ENCODE measurements around the gene PCYT2.

PCYT2 gene

DNA sequence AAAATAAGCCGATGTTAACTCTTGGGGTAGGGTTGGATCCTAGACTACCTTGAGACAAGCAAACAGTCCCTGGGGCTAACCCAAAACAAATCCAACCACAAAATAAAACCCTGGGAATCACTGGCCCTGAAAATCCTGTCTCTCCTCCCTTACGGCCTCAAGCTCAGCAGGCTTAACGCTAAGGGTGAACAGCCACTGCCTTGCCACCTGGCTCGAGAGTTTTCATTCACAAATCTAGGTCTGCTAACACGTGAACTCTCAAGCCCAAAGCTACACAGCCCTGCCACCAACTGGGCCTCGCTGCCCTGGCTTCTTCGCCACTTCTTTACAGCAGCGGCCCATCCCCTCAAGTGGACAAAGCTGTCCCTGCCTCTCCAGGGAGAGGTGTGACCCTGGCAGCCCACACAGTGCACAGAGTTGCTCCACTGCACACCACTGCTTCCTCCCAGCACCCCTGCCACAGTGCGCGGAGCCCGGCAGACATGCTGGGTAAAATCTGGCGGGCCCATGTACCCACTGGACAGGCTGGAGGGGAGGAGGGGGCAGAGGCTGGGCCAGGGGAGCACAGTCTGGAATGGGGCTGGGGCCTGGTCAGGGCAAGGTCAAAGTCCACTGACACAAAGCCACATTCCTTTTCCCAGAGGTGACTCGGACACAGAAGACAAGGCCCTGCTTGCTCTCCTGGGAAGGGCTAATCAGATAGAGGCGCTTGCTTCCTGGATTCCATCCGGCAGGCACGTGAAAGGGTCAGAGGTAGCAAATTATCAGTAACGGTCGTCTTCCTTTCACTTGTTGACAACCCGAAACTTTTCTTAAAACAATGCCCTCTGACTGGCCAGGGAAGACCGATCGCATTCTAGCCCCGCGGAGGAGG lies 996 bp downstream of the PCYT2 start (continued):
- TF ChIP-seq ZNF837 (tag by site-specific recombination; IDR thresholded peaks at IDR 0.05) = no peak
- TF ChIP-seq, protein P1, sequence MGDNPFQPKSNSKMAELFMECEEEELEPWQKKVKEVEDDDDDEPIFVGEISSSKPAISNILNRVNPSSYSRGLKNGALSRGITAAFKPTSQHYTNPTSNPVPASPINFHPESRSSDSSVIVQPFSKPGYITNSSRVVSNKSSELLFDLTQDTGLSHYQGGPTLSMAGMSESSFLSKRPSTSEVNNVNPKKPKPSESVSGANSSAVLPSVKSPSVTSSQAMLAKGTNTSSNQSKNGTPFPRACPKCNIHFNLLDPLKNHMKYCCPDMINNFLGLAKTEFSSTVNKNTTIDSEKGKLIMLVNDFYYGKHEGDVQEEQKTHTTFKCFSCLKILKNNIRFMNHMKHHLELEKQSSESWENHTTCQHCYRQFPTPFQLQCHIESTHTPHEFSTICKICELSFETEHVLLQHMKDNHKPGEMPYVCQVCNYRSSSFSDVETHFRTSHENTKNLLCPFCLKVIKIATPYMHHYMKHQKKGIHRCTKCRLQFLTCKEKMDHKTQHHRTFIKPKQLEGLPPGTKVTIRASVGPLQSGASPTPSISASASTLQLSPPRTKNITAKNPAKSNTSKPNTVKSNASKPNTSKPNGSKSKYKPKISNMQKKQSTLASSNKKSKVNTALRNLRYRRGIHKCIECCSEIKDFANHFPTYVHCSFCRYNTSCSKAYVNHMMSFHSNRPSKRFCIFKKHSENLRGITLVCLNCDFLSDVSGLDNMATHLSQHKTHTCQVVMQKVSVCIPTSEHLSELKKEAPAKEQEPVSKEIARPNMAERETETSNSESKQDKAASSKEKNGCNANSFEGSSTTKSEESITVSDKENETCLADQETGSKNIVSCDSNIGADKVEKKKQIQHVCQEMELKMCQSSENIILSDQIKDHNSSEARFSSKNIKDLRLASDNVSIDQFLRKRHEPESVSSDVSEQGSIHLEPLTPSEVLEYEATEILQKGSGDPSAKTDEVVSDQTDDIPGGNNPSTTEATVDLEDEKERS (tag by site-specific recombination; IDR thresholded peaks at IDR 0.05) = no peak

DNA sequence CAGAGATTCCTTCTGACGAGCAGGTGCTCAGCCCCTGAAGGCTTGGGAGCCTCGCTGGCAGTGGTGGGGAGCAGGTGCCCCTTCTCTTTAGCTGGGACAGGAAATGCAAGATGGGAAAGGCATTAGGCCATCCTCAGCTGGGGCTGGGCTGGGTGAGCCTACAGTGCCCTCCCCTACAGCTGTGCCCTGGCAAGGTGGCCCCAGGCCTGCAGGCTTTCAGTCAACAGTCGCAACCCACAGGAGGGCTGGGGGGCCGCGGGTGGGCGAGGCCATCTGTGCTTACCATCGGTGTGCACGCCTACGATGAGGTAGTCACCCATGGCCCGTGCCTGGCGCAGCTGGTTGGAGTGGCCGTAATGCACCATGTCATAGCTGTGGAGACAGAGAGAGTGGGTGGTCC lies 2.0 kb downstream of the PCYT2 start:
- no peaks in the 10 kb centered on the region for H3K9me3 ChIP-seq (ENCODE audit: control insufficient read depth, insufficient read depth, low read depth, low read length)
- CTCF ChIA-PET = interaction anchor here (0.7 kb wide), 1 partner anchor 141 kb away, joined by 4 read pairs; no protein-coding TSS in a partner anchor
- peak; percentile 47 for TF ChIP-seq ZFHX2 (tag by site-specific recombination; conservative IDR thresholded peaks at IDR 0.05)
- TF ChIP-seq ZNF785 (tag by site-specific recombination; IDR thresholded peaks at IDR 0.05) = no peak
- 0 out of 2 replicates have a peak, but pooled peaks have one; percentile 18 for TF ChIP-seq EGR2 (tag by site-specific recombination; IDR thresholded peaks at IDR 0.05; ENCODE audit: low read depth)
- H3K36me3 ChIP-seq (ENCODE audit: control insufficient read depth in 2 of 2, insufficient read depth in 1 of 2, low read length in 2 of 2) = peaks cover 0 to 74% of the 10 kb centered on the region in 2 experiments; a peak in 1 of 3 replicates
- H3K4me3 ChIP-seq (ENCODE audit: low read depth, low read length) = no peak overlapping the region
- no peak overlapping the region for H3K27ac ChIP-seq (ENCODE audit: extremely low read depth, low read depth, low read length)
- H3K4me1 ChIP-seq (ENCODE audit: control insufficient read depth, insufficient read depth, low read length) = peaks cover 7% of the 10 kb centered on the region
- POLR2A ChIA-PET = interaction anchor here (1.1 to 1.6 kb wide), 5 partner anchors 8 to 76 kb away, joined by 3 to 4 read pairs (median 3); partner anchors contain the start of gene MCRIP1

DNA sequence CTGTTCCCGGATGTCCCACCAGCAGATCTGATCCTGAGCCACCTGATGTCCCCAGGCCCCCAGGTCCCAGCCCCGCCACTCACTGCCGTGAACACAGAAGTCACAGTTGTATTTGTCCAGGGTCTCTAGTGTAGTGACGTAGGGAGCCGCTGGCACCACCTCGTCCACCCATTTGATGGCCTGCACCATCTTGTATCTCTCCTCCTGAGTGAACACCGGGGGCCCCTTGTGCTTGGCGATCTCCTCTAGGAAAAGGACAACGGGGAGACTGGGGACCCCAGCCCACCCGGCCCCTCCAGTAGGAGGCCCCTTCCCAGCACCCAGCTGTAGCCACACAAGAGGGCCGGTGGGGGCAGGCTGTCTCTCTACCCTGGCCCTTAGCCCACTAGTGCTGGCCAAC lies 2.4 kb downstream of the PCYT2 start:
- ChIA-PET POLR2A (interaction anchor here (1.1 to 1.6 kb wide), 4 partner anchors 7 to 75 kb away, joined by 3 to 4 read pairs (median 3); partner anchors contain the start of gene MCRIP1), CTCF (interaction anchor here (0.7 kb wide), 1 partner anchor 141 kb away, joined by 4 read pairs; no protein-coding TSS in a partner anchor)
- no peak overlapping the region for H3K4me3 ChIP-seq (ENCODE audit: low read depth, low read length)

DNA sequence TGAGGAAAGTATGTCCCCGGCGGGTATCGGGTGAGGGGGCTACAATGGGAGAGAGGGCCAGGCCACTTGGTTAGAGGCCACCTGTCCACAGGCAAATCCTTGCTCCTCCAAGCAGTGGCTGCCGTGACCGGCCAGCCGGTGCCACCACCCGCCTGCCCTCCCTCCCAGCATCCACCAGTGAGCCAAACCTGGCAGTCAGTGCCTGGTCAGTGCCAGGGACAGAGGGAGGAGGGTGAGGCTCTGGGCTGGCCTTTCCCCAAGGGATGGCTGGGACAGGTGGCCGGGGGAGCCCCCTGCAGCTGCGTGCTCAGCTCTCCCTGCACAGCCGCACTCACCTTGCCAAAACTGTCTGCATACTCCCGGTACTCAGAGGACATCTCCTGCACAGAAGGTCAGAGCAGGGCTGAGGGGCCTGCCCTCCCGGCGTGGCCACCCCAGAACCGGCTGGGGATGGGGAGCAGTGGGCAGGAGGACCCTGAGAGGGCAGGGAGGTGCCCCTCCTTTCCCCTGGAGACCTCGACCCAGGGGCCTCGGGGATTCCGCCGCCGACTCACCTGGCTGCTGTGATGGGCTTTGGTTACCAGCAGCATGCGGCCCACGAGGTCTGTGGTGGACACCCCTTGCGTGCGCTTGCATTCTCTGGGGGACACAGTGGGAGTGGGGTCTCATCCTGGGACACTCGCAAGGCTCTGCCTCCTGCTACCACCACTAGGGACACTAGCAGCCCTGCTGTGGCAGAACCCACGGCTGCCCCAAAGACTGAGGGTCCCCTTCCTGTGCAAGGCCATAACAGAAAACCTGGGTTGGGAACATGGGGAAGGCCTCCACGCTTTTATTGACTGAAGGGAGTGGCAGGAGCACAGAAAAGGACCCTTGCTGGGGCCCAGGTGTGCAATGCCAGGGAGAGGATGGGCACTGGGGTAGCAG lies 3.7 kb downstream of the PCYT2 start:
- POLR2A ChIA-PET = interaction anchor here (1.6 kb wide), 1 partner anchor 11 kb away, joined by 3 read pairs; no protein-coding TSS in a partner anchor
- Histone ChIP-seq H3K4me1 (ENCODE audit: control insufficient read depth, insufficient read depth, low read length) (peaks cover 7% of the 10 kb centered on the region), H3K27ac (ENCODE audit: extremely low read depth, low read depth, low read length) (no peak overlapping the region), H3K9me3 (ENCODE audit: control insufficient read depth, insufficient read depth, low read depth, low read length) (no peaks in the 10 kb centered on the region), H3K36me3 (ENCODE audit: control insufficient read depth in 2 of 2, insufficient read depth in 1 of 2, low read length in 2 of 2) (peaks cover 0 to 63% of the 10 kb centered on the region in 2 experiments; a peak in 1 of 3 replicates), H3K4me3 (ENCODE audit: low read depth, low read length) (no peak overlapping the region)
- TF ChIP-seq ZNF560 (tag by site-specific recombination; IDR thresholded peaks at IDR 0.05; ENCODE audit: borderline replicate concordance) (no peak), ZNF354C (tag by site-specific recombination; IDR thresholded peaks at IDR 0.05; ENCODE audit: borderline replicate concordance, low read depth) (no peak), ZNF600 (tag by site-specific recombination; IDR thresholded peaks at IDR 0.05) (peak; percentile 34; the same call in 1 of the 2 replicates)
- TF ChIP-seq, protein P2, sequence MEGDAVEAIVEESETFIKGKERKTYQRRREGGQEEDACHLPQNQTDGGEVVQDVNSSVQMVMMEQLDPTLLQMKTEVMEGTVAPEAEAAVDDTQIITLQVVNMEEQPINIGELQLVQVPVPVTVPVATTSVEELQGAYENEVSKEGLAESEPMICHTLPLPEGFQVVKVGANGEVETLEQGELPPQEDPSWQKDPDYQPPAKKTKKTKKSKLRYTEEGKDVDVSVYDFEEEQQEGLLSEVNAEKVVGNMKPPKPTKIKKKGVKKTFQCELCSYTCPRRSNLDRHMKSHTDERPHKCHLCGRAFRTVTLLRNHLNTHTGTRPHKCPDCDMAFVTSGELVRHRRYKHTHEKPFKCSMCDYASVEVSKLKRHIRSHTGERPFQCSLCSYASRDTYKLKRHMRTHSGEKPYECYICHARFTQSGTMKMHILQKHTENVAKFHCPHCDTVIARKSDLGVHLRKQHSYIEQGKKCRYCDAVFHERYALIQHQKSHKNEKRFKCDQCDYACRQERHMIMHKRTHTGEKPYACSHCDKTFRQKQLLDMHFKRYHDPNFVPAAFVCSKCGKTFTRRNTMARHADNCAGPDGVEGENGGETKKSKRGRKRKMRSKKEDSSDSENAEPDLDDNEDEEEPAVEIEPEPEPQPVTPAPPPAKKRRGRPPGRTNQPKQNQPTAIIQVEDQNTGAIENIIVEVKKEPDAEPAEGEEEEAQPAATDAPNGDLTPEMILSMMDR (tag by site-specific recombination; IDR thresholded peaks at IDR 0.05) = peak; percentile 21; the same call in 1 of the 2 replicates
- TF ChIP-seq, protein P3, sequence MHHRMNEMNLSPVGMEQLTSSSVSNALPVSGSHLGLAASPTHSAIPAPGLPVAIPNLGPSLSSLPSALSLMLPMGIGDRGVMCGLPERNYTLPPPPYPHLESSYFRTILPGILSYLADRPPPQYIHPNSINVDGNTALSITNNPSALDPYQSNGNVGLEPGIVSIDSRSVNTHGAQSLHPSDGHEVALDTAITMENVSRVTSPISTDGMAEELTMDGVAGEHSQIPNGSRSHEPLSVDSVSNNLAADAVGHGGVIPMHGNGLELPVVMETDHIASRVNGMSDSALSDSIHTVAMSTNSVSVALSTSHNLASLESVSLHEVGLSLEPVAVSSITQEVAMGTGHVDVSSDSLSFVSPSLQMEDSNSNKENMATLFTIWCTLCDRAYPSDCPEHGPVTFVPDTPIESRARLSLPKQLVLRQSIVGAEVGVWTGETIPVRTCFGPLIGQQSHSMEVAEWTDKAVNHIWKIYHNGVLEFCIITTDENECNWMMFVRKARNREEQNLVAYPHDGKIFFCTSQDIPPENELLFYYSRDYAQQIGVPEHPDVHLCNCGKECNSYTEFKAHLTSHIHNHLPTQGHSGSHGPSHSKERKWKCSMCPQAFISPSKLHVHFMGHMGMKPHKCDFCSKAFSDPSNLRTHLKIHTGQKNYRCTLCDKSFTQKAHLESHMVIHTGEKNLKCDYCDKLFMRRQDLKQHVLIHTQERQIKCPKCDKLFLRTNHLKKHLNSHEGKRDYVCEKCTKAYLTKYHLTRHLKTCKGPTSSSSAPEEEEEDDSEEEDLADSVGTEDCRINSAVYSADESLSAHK (tag by site-specific recombination; IDR thresholded peaks at IDR 0.05) = no peak
- CTCF ChIA-PET = interaction anchor here (0.6 to 1.0 kb wide), 3 partner anchors 10 to 144 kb away, joined by 3 read pairs; partner anchors contain the start of genes GPS1 and RFNG

More for the DNA sequence above, 2.4 kb downstream of the PCYT2 start:
- Histone ChIP-seq H3K4me1 (ENCODE audit: control insufficient read depth, insufficient read depth, low read length) (peaks cover 7% of the 10 kb centered on the region), H3K36me3 (ENCODE audit: control insufficient read depth in 2 of 2, insufficient read depth in 1 of 2, low read length in 2 of 2) (peaks cover 0 to 72% of the 10 kb centered on the region in 2 experiments; a peak in 1 of 3 replicates), H3K9me3 (ENCODE audit: control insufficient read depth, insufficient read depth, low read depth, low read length) (no peaks in the 10 kb centered on the region), H3K27ac (ENCODE audit: extremely low read depth, low read depth, low read length) (no peak overlapping the region)
- TF ChIP-seq ZNF510 (tag by site-specific recombination; IDR thresholded peaks at IDR 0.05; ENCODE audit: insufficient replicate concordance) (no peak), WT1 (tag by site-specific recombination; IDR thresholded peaks at IDR 0.05) (no peak), YY2 (tag by site-specific recombination; IDR thresholded peaks at IDR 0.05) (no peak), ZNF274 (IDR thresholded peaks at IDR 0.05; ENCODE audit: low read length) (no peak), ZNF274 (tag by site-specific recombination; IDR thresholded peaks at IDR 0.05; ENCODE audit: borderline replicate concordance) (no peak), MZF1 (tag by site-specific recombination; IDR thresholded peaks at IDR 0.05; ENCODE audit: borderline replicate concordance) (no peak), ZEB2 (tag by site-specific recombination; IDR thresholded peaks at IDR 0.05) (no peak), ZNF670 (tag by site-specific recombination; IDR thresholded peaks at IDR 0.05; ENCODE audit: low read depth) (no peak)

Measured in HEK293 (cell line).